ENCODE measurements around the gene IL1RAPL2.
"Not testable (repeated sequence)": the region's sequence is repeated elsewhere in the genome, so short reads cannot be mapped to it uniquely, and the experiment has no call there.

The IL1RAPL2 gene

DNA sequence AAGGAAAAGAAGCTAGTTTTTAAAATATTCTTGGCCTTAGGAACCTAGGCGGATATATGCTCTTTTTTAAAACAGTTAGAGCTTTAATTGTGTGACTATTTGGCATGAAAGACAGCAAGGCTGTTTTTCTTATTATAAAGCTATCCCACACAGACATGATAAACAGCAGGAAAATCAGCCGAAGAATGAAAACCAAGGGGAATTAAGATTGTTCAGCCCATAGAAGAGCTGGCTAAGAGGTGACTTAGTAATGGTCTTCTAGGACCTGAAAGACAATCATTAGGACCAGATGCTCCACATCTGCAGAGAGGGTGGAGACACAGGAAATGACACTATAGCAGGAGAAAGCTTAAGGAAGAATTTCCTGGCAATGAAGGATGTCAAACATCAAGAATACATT lies 1085.0 kb downstream of the IL1RAPL2 start:
- no peak for DNase-seq (ENCODE audit: low spot score)
- TF ChIP-seq, protein P1, sequence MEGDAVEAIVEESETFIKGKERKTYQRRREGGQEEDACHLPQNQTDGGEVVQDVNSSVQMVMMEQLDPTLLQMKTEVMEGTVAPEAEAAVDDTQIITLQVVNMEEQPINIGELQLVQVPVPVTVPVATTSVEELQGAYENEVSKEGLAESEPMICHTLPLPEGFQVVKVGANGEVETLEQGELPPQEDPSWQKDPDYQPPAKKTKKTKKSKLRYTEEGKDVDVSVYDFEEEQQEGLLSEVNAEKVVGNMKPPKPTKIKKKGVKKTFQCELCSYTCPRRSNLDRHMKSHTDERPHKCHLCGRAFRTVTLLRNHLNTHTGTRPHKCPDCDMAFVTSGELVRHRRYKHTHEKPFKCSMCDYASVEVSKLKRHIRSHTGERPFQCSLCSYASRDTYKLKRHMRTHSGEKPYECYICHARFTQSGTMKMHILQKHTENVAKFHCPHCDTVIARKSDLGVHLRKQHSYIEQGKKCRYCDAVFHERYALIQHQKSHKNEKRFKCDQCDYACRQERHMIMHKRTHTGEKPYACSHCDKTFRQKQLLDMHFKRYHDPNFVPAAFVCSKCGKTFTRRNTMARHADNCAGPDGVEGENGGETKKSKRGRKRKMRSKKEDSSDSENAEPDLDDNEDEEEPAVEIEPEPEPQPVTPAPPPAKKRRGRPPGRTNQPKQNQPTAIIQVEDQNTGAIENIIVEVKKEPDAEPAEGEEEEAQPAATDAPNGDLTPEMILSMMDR (IDR thresholded peaks at IDR 0.05; ENCODE audit: extremely low read depth, missing control alignments), result no peak

GRCh38 chrX:105653891-105654290 lies 1087.9 kb downstream of the IL1RAPL2 start:
- no peak for DNase-seq (ENCODE audit: low spot score)
- TF ChIP-seq, protein P1 (IDR thresholded peaks at IDR 0.05; ENCODE audit: extremely low read depth, missing control alignments), result no peak

GRCh38 chrX:105658136-105658535 lies 1092.1 kb downstream of the IL1RAPL2 start:
- DNase-seq (ENCODE audit: low spot score), result no peak
- TF ChIP-seq, protein P1 (IDR thresholded peaks at IDR 0.05; ENCODE audit: extremely low read depth, missing control alignments), result no peak

- TF ChIP-seq, protein P1 (IDR thresholded peaks at IDR 0.05; ENCODE audit: extremely low read depth, missing control alignments), result no peak
- DNase-seq (ENCODE audit: low spot score), result no peak
These were observed 1096.2 kb downstream of the IL1RAPL2 start for GRCh38 chrX:105662248-105662647.

GRCh38 chrX:105664243-105664642 lies 1098.2 kb downstream of the IL1RAPL2 start:
- TF ChIP-seq, protein P1 (IDR thresholded peaks at IDR 0.05; ENCODE audit: extremely low read depth, missing control alignments), result no peak
- DNase-seq (ENCODE audit: low spot score), result no peak

DNA sequence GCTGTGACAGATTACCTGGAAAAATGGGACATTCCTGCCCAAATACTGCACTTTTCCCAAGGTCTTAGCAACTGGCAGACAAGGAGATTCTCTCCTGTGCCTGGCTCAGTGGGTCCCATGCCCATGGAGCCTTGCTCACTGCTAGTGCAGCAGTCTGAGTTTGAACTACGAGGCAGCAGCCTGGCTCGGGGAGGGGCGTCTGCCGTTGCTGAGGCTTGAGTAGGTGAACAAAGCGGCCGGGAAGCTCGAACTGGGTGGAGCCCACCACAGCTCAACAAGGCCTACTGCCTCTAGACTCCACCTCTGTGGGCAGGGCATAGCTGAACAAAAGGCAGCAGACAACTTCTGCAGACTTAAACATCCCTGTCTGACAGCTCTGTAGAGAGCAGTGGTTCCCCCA lies 1118.3 kb downstream of the IL1RAPL2 start:
- DNase-seq (ENCODE audit: low spot score), result not testable (repeated sequence)

DNA sequence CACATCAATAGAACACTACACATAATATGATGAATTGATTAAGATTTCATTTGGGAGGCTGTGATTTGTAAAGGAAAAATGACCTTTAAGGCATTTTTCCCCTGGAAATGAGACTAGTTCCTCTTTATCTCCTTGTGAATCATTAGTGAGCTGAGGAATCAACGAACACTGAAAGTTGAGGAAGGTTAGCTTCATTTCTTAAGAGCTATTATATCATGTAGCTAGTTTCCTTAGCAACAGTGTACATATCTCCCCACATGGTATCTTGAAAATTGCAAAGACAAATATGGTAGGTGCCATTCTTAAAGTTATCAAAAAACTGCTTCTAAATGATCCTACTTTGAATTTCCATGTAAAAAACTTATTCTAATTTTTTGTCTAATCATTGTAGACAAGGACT lies 1128.8 kb downstream of the IL1RAPL2 start:
- TF ChIP-seq, protein P1 (IDR thresholded peaks at IDR 0.05; ENCODE audit: extremely low read depth, missing control alignments), result no peak
- no peak for DNase-seq (ENCODE audit: low spot score)

DNA sequence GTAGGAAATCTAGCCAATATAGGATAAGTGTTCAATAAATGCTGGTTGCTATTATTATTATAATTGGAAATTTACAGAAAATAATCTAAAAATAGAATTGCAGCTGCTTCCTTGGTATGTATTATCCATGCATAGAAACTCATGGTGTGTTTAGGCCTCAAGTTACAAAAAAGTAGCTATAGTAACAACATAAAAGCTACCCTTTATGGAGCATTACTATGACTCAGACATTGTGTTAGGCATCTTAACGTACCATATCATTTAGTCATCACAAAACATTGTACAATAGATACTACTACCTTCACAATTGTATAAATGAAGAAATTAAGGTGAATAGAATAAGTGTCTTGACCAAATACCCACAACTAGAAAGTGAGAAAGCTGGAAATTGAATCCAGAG lies 1129.5 kb downstream of the IL1RAPL2 start:
- no peak for DNase-seq (ENCODE audit: low spot score)
- TF ChIP-seq, protein P1 (IDR thresholded peaks at IDR 0.05; ENCODE audit: extremely low read depth, missing control alignments), result no peak
